NOMO-1 treated with dmso at 0.1 percent for 144 hours (cell line): Measurements from ENCODE around the gene EPB41.
"Not testable (repeated sequence)": the region's sequence is repeated elsewhere in the genome, so short reads cannot be mapped to it uniquely, and the experiment has no call there.

ENCODE experiments used
- DNase-seq: peaks from one replicate; lab custom pipeline; 2025; ENCODE audit not compliant: unreplicated experiment; lab: John Stamatoyannopoulos, UW

EPB41 gene

GRCh38 chr1:28926629-28927265 is 12.4 kb downstream of the EPB41 start:
- peak; percentile 77 for DNase-seq

- no peak for DNase-seq
Measured at GRCh38 chr1:28927266-28927647, 12.9 kb downstream of the EPB41 start.

DNA sequence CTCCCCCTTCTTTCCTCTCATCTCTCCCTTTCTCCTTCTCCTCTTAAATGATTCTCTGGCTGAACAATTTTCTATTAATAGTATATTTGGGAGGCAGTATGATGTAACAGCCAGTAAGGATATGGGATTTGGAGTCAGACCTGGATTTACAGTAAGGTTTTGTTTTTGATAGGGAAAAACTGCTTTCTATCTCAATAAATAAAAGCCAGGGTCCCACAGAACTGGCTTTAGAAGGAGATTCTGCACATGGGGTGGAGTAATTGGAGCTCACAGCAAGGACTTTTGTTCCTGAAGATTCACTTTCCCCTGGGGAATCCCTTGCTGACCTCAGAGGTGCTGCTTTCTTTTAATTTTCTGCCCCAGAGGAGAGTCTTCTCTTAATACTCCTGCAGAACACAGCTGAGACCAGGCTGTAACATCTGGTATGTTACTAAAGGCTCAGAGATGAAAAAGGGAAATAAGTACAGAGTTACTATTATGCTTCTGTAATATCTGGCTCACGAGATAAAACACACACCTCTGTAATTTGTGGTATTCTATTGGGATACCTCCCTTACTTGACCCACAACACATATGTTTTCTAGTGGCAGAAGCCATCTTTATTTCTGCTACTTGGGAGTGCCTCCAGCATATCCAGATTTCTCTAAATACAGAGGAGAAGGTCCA is 13.4 kb downstream of the EPB41 start:
- DNase-seq: no peak

- no peak for DNase-seq
Measured at GRCh38 chr1:28928314-28928941, 14.1 kb downstream of the EPB41 start.

GRCh38 chr1:28933277-28933676 is 18.9 kb downstream of the EPB41 start:
- DNase-seq: no peak

GRCh38 chr1:28933918-28934317 is 19.5 kb downstream of the EPB41 start:
- no peak for DNase-seq

DNA sequence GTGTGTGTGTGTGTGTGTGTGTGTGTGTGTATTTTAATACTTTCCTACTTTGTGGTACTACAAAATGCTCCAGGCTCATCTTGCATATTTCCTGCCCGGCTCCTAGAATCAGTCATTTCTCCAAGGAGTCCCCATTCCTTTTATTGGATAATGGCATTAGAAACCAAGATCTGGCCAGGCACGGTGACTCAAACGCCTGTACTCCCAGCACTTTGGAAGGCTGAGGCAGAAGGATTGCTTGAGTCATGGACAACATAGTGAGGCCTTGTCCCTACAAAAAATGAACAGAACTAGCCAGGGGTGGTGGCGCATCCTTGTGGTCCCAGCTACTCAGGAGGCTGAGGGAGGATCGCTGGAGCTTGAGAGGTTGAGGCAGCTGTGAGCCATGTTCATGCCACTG is 20.3 kb downstream of the EPB41 start:
- DNase-seq: no peak

GRCh38 chr1:28935293-28935692 is 20.9 kb downstream of the EPB41 start:
- DNase-seq: no peak

DNA sequence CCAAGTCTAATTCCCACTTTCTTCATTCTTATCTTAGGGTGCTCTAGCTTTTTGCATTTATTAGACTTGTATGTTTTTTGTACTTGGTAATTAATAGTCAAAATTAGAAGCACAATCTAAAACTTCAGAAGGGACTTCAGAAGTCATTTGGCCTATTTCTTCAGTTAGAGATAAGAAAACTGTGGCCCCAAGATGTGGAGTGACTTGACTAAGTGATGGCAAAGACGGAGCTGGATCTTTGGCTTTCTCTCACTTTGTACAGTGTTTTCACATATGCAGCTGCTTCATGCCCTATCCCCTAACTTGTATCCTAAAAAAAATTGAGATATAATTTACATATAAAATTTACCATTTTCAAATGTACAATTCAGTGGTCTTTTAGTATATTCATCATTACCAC is 21.7 kb downstream of the EPB41 start:
- DNase-seq: no peak

GRCh38 chr1:28936528-28936927 is 22.2 kb downstream of the EPB41 start:
- no peak for DNase-seq

DNA sequence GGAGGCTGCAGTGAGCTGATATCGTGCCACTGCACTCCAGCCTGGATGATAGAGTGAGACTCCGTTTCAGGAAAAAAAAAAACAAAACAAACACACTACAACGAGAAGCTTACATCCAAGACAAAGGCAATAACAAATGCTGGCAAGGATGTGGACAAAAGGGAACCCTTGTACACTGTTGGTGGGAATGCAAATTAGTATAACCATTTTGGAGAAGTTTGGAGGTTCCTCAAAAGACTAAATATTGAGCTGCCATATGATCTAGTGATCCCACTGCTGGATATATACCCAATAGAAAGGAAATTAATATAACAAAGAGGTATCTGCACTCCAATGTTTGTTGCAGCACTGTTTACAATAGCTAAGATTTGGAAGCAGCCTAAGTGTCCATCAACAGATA is 29.2 kb downstream of the EPB41 start:
- not testable (repeated sequence) for DNase-seq

- no peak for DNase-seq
Measured at GRCh38 chr1:28950006-28950405, 35.6 kb downstream of the EPB41 start.

GRCh38 chr1:28950449-28950848 is 36.1 kb downstream of the EPB41 start:
- no peak for DNase-seq

DNA sequence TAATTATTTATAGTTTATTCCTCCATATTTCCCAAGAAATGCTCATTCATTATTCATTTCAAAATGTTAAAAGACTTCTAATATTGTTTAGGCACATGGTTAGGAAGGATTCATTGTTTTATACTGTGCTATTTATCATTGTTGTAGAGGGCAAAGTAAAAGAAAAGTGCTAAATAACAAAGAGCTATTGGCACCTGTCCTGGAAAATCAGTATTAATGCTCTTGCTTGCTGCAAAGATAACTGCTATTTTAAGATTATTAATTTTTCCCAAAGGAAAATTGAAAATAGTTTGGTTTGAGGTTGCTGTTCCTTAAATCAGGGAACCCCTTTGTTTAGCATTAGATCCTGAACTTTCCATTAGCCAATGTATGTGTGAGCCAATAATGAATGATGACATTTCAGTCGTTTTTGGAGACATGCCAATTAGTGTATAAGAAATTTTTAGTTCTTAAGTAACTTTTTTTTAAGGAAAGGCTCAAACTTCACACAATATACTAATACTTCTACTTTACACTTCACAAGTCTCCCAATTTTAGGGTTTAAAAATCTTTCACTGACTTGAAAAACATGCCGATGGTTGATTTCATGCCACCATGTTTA is 39.9 kb downstream of the EPB41 start:
- DNase-seq: no peak

- DNase-seq: no peak
Measured at GRCh38 chr1:28956038-28956464, 41.7 kb downstream of the EPB41 start.

GRCh38 chr1:28962114-28962831 is 47.9 kb downstream of the EPB41 start:
- not testable (repeated sequence) for DNase-seq

GRCh38 chr1:28965271-28965870 is 51.0 kb downstream of the EPB41 start:
- no peak for DNase-seq

DNA sequence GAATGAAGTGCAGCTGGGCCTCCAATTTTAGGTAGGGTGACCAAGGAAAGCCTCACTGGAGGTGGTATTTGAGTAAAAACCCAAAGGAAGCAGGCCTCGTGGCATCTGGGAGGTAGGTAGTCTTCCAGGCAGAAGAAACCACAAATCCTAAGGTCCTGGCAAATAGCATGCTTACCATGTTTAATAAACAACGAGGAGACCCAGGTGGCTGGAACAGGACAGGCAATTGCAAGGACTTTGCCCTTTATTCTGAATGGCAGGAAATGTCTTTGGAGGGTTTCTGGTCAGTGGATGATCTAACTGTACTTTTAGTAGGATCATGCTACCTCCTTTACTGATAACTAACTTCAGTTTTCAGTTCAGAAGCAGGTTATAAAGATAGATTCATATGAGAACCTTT is 52.2 kb downstream of the EPB41 start:
- no peak for DNase-seq

- no peak for DNase-seq
Measured at GRCh38 chr1:28971980-28972771, 57.8 kb downstream of the EPB41 start.
